22Rv1 (cell line): ENCODE data around the gene STAC3.

ENCODE experiments used
- ZFX ChIP-seq: fragments of 450-650 bp; IDR thresholded peaks from 2 replicates; pipeline ENCODE4 v1.6.1; 2017; ENCODE audit warnings: antibody characterized with exemption, borderline replicate concordance
- TF ChIP-seq, protein P1 (sequence below): fragments of 450-650 bp; IDR thresholded peaks from 2 replicates; pipeline ENCODE4 v1.5.1; 2017; ENCODE audit warnings: mild to moderate bottlenecking

DNA sequence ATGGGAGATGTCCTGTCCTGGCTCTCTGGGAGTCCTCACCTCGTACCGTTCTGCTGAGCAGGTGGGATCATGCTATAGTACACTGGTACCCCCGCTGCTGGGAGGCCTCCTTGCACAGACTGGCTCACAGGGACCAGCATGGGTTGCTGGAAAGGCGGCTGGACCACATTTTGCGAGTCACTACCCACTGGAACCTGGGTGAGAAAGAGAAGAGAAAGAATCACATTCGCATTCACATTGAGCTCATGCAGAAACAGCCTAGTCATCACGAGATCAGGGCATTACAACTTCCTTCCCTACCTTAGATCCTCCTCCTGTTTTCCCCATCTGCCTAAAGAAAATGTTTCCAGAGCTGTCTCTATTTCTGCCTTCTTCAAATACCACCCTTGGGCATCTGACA, 17.3 kb upstream of the STAC3 start:
- TF ChIP-seq, protein P1, sequence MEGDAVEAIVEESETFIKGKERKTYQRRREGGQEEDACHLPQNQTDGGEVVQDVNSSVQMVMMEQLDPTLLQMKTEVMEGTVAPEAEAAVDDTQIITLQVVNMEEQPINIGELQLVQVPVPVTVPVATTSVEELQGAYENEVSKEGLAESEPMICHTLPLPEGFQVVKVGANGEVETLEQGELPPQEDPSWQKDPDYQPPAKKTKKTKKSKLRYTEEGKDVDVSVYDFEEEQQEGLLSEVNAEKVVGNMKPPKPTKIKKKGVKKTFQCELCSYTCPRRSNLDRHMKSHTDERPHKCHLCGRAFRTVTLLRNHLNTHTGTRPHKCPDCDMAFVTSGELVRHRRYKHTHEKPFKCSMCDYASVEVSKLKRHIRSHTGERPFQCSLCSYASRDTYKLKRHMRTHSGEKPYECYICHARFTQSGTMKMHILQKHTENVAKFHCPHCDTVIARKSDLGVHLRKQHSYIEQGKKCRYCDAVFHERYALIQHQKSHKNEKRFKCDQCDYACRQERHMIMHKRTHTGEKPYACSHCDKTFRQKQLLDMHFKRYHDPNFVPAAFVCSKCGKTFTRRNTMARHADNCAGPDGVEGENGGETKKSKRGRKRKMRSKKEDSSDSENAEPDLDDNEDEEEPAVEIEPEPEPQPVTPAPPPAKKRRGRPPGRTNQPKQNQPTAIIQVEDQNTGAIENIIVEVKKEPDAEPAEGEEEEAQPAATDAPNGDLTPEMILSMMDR: no peak
- no peak for TF ChIP-seq ZFX
